ENCODE measurements around the gene PAIP2. TPM values are rescaled to one million over a fixed set of nuclear protein-coding genes. Genes with fewer than 3 reads are reported as not detected.

PAIP2 gene
- total RNA-seq, 4 donors from 2014 or later = 13.8 to 67.3 (median 36.5) TPM

GRCh38 chr5:139381837-139382761 is 40.4 kb downstream of the PAIP2 start:
- 82 to 87% methylated on average over 3 to 28 of the region's 28 CpGs for WGBS, 2 donors (ENCODE audit: low coverage in 1 of 2)
- Histone ChIP-seq H3K27ac (peak overlapping the region; percentile 35 to 68 (median 56)), H3K4me3 (no peak overlapping the region), H3K36me3 (no peaks in the 10 kb centered on the region), H3K4me1 (peaks cover 11 to 39% (median 32%) of the 10 kb centered on the region in 4 donors), H3K9me3 (no peaks in the 10 kb centered on the region), H3K27me3 (no peaks in the 10 kb centered on the region)
- intact Hi-C loops (cut with DNase I; ENCODE audit: low total_unique reads) = no loop called here
- peak; percentile 28 for DNase-seq
- in situ Hi-C loops (cut with MboI; ENCODE audit: low pct_ligation_motif_present in 1 of 4, low pct_unique_long_range_greater_than_20kb in 1 of 4, low sequenced_read_pairs in 3 of 4) = no loop called here
- TF ChIP-seq CTCF (IDR thresholded peaks at IDR 0.05) (no peak), EP300 (IDR thresholded peaks at IDR 0.05; ENCODE audit: low read depth) (no peak), POLR2AphosphoS5 (IDR thresholded peaks at IDR 0.05) (no peak), POLR2A (IDR thresholded peaks at IDR 0.05) (no peak)

GRCh38 chr5:139382807-139383206 is 41.2 kb downstream of the PAIP2 start:
- WGBS, 2 donors (ENCODE audit: low coverage in 1 of 2) = 49% methylated on average over 2 of the region's 3 CpGs; no CpG with 5 or more reads in 1 of the 2 donors
- intact Hi-C loops (cut with DNase I; ENCODE audit: low total_unique reads) (no loop called here), in situ Hi-C loops (cut with MboI; ENCODE audit: low pct_ligation_motif_present in 1 of 4, low pct_unique_long_range_greater_than_20kb in 1 of 4, low sequenced_read_pairs in 3 of 4) (no loop called here)
- DNase-seq = no peak
- no peak for TF ChIP-seq POLR2A (IDR thresholded peaks at IDR 0.05)
- TF ChIP-seq CTCF (IDR thresholded peaks at IDR 0.05) = no peak
- no peak for TF ChIP-seq POLR2AphosphoS5 (IDR thresholded peaks at IDR 0.05)
- no peak for TF ChIP-seq EP300 (IDR thresholded peaks at IDR 0.05; ENCODE audit: low read depth)
- Histone ChIP-seq H3K27me3 (no peaks in the 10 kb centered on the region), H3K4me1 (peaks cover 11 to 42% (median 37%) of the 10 kb centered on the region in 4 donors), H3K27ac (peak overlapping the region; percentile 35 to 68 (median 56)), H3K9me3 (no peaks in the 10 kb centered on the region), H3K36me3 (no peaks in the 10 kb centered on the region), H3K4me3 (no peak overlapping the region)

- peak within 1 kb of the TSS; percentile 35 to 79 (median 62) for H3K27ac ChIP-seq
- intact Hi-C loops (cut with DNase I; ENCODE audit: low total_unique reads) = no loop called here
- H3K4me3 ChIP-seq = no peak within 1 kb of the TSS
- H3K36me3 ChIP-seq = no peaks in the 10 kb centered on the region
- TF ChIP-seq EP300 (IDR thresholded peaks at IDR 0.05; ENCODE audit: low read depth) (no peak), CTCF (IDR thresholded peaks at IDR 0.05) (no peak), POLR2A (IDR thresholded peaks at IDR 0.05) (no peak), POLR2AphosphoS5 (IDR thresholded peaks at IDR 0.05) (no peak)
- no peaks in the 10 kb centered on the region for H3K27me3 ChIP-seq
- DNase-seq = peak; percentile 80
- WGBS, 2 donors (ENCODE audit: low coverage in 1 of 2) = 57% methylated on average over 10 of the region's 10 CpGs; no CpG with 5 or more reads in 1 of the 2 donors
- in situ Hi-C loops (cut with MboI; ENCODE audit: low pct_ligation_motif_present in 1 of 4, low pct_unique_long_range_greater_than_20kb in 1 of 4, low sequenced_read_pairs in 3 of 4) = no loop called here
- peaks cover 11 to 46% (median 40%) of the 10 kb centered on the region in 4 donors for H3K4me1 ChIP-seq
- H3K9me3 ChIP-seq = no peaks in the 10 kb centered on the region
Observed at GRCh38 chr5:139383275-139383992, 41.8 kb downstream of the PAIP2 start, which contains the start of gene SLC23A1. Gene SLC23A1 (minus strand): TSS chr5:139383297. CDS start chr5:139383253, 44 bp downstream.

Data from transverse colon (tissue), 4 donors.